Mesothelial cell of epicardium (in vitro differentiated cells): ENCODE results near the gene GRM1. TPM values are rescaled to one million over a fixed set of nuclear protein-coding genes. Genes with fewer than 3 reads are reported as not detected.

ENCODE experiments used
- DNase-seq, 2 experiments: peaks; one replicate each; pipeline ENCODE4 v3.0.0; 2021; ENCODE audit warnings: low spot score in 2 of 2; ENCODE audit not compliant: unreplicated experiment in 2 of 2
- H3K27ac Mint-ChIP-seq: 2 replicates; pipeline ENCODE4 v1.8.0; 2021; ENCODE audit warnings: mixed read lengths
- H3K27me3 Mint-ChIP-seq: 2 replicates; pipeline ENCODE4 v1.8.0; 2021; ENCODE audit warnings: low read depth, mixed read lengths
- H3K36me3 Mint-ChIP-seq: 2 replicates; pipeline ENCODE4 v1.8.0; 2021; ENCODE audit warnings: mixed read lengths
- H3K4me1 Mint-ChIP-seq: 2 replicates; pipeline ENCODE4 v1.8.0; 2021; ENCODE audit warnings: mixed read lengths
- H3K4me3 Mint-ChIP-seq: 2 replicates; pipeline ENCODE4 v1.8.0; 2021; ENCODE audit warnings: mild to moderate bottlenecking, moderate library complexity, mixed read lengths
- H3K9me3 Mint-ChIP-seq: 2 replicates; pipeline ENCODE4 v1.8.0; 2021; ENCODE audit warnings: mixed read lengths
- total RNA-seq: library from RNA; stranded (reverse); gene quantifications from 3 replicates; pipeline ENCODE4 v1.2.1, GENCODE V29; 2021
- TF ChIP-seq, protein P1 (sequence below): fragments of 200-600 bp; sonication (generic); IDR thresholded peaks from one replicate; pipeline ENCODE4 v1.5.0; 2021; ENCODE audit warnings: antibody characterized with exemption; ENCODE audit not compliant: unreplicated experiment

GRM1 gene
- total RNA-seq, 1 donor from 2014 or later, result 0.16 TPM

DNA sequence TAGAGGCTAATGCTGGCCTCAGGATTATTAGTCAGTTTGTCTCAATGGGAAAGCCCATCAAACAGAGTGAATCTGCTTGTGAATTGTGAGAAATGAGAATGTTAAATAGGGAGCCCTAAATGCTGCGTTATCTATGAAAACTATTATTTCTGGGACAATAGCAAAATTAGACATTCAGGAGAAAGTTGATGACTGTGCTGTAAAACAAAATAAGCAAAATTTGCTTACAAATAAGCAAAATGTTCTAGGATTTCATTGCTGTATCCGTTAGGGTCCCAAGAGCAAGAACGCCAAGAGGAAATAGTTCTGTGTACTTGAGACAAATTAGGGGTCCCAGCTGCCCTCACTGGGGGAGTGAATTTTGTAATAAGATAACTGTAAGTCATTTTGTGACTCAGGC, 455.5 kb downstream of the GRM1 start:
- no peak for DNase-seq
- Mint-ChIP-seq H3K4me1 (no peaks in the 10 kb centered on the region), H3K36me3 (no peaks in the 10 kb centered on the region), H3K9me3 (peaks cover 9% of the 10 kb centered on the region), H3K27ac (no peak overlapping the region), H3K4me3 (no peak overlapping the region), H3K27me3 (no peaks in the 10 kb centered on the region)
- TF ChIP-seq, protein P1, sequence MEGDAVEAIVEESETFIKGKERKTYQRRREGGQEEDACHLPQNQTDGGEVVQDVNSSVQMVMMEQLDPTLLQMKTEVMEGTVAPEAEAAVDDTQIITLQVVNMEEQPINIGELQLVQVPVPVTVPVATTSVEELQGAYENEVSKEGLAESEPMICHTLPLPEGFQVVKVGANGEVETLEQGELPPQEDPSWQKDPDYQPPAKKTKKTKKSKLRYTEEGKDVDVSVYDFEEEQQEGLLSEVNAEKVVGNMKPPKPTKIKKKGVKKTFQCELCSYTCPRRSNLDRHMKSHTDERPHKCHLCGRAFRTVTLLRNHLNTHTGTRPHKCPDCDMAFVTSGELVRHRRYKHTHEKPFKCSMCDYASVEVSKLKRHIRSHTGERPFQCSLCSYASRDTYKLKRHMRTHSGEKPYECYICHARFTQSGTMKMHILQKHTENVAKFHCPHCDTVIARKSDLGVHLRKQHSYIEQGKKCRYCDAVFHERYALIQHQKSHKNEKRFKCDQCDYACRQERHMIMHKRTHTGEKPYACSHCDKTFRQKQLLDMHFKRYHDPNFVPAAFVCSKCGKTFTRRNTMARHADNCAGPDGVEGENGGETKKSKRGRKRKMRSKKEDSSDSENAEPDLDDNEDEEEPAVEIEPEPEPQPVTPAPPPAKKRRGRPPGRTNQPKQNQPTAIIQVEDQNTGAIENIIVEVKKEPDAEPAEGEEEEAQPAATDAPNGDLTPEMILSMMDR, result no peak

Other genes starting within 250 kb of the GRM1 start
- gene FBXO30, start 214.3 kb upstream of the GRM1 start, total RNA-seq, result 8.6 to 9.2 TPM (median 9.1 TPM) in 3 replicates
- gene SHPRH, start 64.7 kb upstream of the GRM1 start, total RNA-seq, result 25.1 to 27.0 TPM (median 25.3 TPM) in 3 replicates